NT2/D1 (cell line): ENCODE measurements around the gene LYPLA2.

Source experiments
- YY1 ChIP-seq: IDR thresholded peaks from 2 replicates; pipeline ENCODE4 v1.6.1; 2011; ENCODE audit not compliant: insufficient read length, insufficient read depth
- ZNF274 ChIP-seq: IDR thresholded peaks from 2 replicates; pipeline ENCODE4 v1.6.1; 2011; ENCODE audit warnings: mild to moderate bottlenecking, low read depth, low read length

DNA sequence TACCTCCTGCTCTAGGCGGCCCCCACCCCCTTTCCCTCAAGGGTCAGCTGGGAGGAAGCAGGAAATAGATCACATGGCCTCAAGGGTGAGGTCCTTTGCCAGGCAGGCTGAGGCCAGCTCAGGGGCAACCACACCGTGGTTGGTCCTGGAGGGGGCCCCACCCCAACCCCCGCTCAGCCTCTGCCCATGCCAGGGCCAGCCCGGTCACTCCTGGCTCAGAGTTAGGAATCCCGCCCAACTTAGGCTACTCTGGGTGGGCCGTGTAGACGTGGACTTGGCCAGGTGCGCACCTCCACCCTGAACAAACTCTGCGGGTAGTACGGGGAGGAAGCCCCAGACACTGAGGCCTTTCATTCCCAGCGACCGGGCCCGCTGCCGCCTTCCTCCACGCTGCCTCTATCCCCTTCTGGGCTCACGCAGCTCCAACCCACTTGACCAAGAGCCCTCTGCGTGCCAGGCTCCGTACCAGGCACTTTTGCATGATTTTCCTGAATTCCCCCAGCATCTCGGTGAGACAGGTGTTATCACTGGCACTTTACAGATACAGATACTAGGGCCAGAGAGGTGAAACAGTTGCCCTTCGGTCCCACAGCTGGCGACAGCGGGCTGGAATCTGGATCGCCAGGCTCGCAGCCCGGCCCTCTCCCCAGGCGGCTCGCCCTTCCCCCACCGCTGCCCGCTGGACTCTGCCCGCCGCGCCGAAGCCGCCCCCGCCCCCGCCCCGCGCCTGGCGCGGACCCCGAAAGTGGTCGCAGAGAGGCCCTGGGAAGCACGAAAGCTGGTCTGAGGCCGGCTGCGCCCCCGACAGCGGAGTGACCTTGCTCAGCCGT lies 8.8 kb downstream of the LYPLA2 start:
- no peak for TF ChIP-seq ZNF274
- no peak for TF ChIP-seq YY1
